ENCODE measurements around the gene CD27.

DNA sequence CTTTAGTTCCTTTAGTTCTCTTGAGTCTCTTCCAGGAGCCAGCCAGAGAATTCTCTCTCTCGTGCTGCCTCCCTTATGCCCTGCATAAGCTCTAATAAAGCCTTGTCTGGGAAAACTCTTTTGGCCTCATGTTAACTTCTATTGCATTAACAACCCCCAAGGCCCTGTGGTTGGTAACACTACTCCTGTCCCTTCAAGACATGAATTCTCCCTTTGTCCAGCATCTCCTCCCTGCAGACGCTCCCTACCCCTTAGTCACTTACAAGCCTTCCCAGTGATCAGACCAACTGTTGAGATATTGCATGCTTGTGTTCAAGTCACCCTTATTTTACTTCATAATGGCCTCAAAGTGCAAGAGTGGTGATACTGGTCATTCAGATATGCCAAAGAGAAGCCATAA, 48.7 kb upstream of the CD27 start:
- TF ChIP-seq, protein P1, sequence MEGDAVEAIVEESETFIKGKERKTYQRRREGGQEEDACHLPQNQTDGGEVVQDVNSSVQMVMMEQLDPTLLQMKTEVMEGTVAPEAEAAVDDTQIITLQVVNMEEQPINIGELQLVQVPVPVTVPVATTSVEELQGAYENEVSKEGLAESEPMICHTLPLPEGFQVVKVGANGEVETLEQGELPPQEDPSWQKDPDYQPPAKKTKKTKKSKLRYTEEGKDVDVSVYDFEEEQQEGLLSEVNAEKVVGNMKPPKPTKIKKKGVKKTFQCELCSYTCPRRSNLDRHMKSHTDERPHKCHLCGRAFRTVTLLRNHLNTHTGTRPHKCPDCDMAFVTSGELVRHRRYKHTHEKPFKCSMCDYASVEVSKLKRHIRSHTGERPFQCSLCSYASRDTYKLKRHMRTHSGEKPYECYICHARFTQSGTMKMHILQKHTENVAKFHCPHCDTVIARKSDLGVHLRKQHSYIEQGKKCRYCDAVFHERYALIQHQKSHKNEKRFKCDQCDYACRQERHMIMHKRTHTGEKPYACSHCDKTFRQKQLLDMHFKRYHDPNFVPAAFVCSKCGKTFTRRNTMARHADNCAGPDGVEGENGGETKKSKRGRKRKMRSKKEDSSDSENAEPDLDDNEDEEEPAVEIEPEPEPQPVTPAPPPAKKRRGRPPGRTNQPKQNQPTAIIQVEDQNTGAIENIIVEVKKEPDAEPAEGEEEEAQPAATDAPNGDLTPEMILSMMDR (IDR thresholded peaks at IDR 0.05), result no peak
- TF ChIP-seq POLR2A (IDR thresholded peaks at IDR 0.05), result no peak

All from lower leg skin (tissue), 3 donors.